Mesendoderm (in vitro differentiated cells): ENCODE data around the gene OR52W1.

ENCODE experiments used
- DNase-seq: peaks from one replicate; pipeline ENCODE4 v3.0.0; 2013
- H2AK5ac ChIP-seq: 2 replicates; pipeline ENCODE4 v1.6.1; 2013; ENCODE audit warnings: low read length, inconsistent platforms
- H2BK120ac ChIP-seq: 2 replicates; pipeline ENCODE4 v1.6.1; 2013; ENCODE audit warnings: low read depth, mild to moderate bottlenecking, low read length, moderate library complexity, mixed read lengths
- H2BK15ac ChIP-seq: replicated peaks from 2 replicates; pipeline ENCODE4 v1.6.1; 2013; ENCODE audit warnings: low read depth, mild to moderate bottlenecking, moderate library complexity
- H2BK5ac ChIP-seq: 2 replicates; pipeline ENCODE4 v1.6.1; 2013; ENCODE audit warnings: low read length, inconsistent platforms
- H3K18ac ChIP-seq: 2 replicates; pipeline ENCODE4 v1.6.1; 2013; ENCODE audit warnings: mild to moderate bottlenecking, low read length, mixed read lengths
- H3K23ac ChIP-seq: one replicate; pipeline ENCODE4 v1.6.1; 2013; ENCODE audit warnings: low read length
- H3K27ac ChIP-seq: 2 replicates; pipeline ENCODE4 v1.5.1; 2013; ENCODE audit warnings: low read depth, mild to moderate bottlenecking, inconsistent platforms, low read length, moderate library complexity
- H3K27me3 ChIP-seq: 2 replicates; pipeline ENCODE4 v1.6.1; 2013; ENCODE audit warnings: low read length, control low read depth, mild to moderate bottlenecking, inconsistent platforms; ENCODE audit not compliant: insufficient read depth, poor library complexity
- H3K36me3 ChIP-seq: 2 replicates; pipeline ENCODE4 v1.6.1; 2013; ENCODE audit warnings: low read length, inconsistent platforms; ENCODE audit not compliant: control insufficient read depth, insufficient read depth
- H3K4ac ChIP-seq: one replicate; pipeline ENCODE4 v1.6.1; 2013; ENCODE audit warnings: low read depth, mild to moderate bottlenecking, low read length, moderate library complexity
- H3K4me1 ChIP-seq: 2 replicates; pipeline ENCODE4 v1.6.1; 2013; ENCODE audit warnings: low read depth, low read length, inconsistent platforms; ENCODE audit not compliant: control insufficient read depth
- H3K4me2 ChIP-seq: 2 replicates; pipeline ENCODE4 v1.6.1; 2013; ENCODE audit warnings: low read length
- H3K4me3 ChIP-seq: 2 replicates; pipeline ENCODE4 v1.5.1; 2013; ENCODE audit warnings: mild to moderate bottlenecking, low read length
- H3K56ac ChIP-seq: one replicate; pipeline ENCODE4 v1.6.1; 2013; ENCODE audit warnings: low read length
- H3K79me1 ChIP-seq: 2 replicates; pipeline ENCODE4 v1.6.1; 2013; ENCODE audit warnings: low read length, inconsistent platforms
- H3K79me2 ChIP-seq: 2 replicates; pipeline ENCODE4 v1.6.1; 2013; ENCODE audit warnings: mild to moderate bottlenecking, low read length; ENCODE audit not compliant: control insufficient read depth, insufficient read depth
- H3K9ac ChIP-seq: 2 replicates; pipeline ENCODE4 v1.6.1; 2013; ENCODE audit warnings: low read length, inconsistent platforms
- H4K5ac ChIP-seq: one replicate; pipeline ENCODE4 v1.6.1; 2013; ENCODE audit warnings: low read length
- H4K8ac ChIP-seq: one replicate; pipeline ENCODE4 v1.6.1; 2013; ENCODE audit warnings: low read depth, mild to moderate bottlenecking, control low read depth, low read length, moderate library complexity
- WGBS: extraction: QIAGEN DNeasy Blood & Tissue Kit; methylation state at CpG from one replicate; pipeline ENCODE4 v1.1.7; 2013; ENCODE audit warnings: low lambda C conversion rate, missing lambda C conversion rate; ENCODE audit not compliant: insufficient coverage; ENCODE audit errors: extremely low coverage; 5-methylcytosine and 5-hydroxymethylcytosine counted together

OR52W1 gene

DNA sequence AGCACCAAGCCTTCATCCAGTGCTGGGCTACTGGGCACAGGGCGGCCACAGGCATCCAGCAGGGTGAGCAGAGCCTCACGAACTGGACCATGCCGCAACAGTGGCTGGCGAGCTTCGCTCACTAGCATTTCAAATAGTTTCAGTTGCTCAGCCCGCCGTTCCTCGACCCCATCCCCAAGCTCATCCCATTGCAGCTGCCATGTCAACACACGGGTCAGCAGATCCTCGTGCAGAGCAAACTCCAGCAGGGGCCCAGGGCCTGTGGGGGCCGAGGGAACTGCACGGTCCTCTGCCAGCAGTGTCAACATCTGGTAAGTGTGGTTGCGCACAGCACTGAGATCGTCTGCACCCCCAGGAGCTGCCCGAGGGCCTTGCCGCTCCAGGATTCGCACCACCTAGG is 24.8 kb downstream of the OR52W1 start:
- no peak overlapping the region for H4K8ac ChIP-seq
- no peak overlapping the region for H2BK15ac ChIP-seq
- H2BK5ac ChIP-seq = no peak overlapping the region
- no peak overlapping the region for H3K56ac ChIP-seq
- no peak overlapping the region for H3K23ac ChIP-seq
- peaks cover 8% of the 10 kb centered on the region for H3K4me1 ChIP-seq
- no peak overlapping the region for H2AK5ac ChIP-seq
- no peak overlapping the region for H4K5ac ChIP-seq
- H3K27me3 ChIP-seq = no peaks in the 10 kb centered on the region
- peaks cover 3% of the 10 kb centered on the region for H3K79me2 ChIP-seq
- H2BK120ac ChIP-seq = no peak overlapping the region
- H3K36me3 ChIP-seq = no peaks in the 10 kb centered on the region
- peaks cover 7% of the 10 kb centered on the region for H3K79me1 ChIP-seq
- H3K4me3 ChIP-seq = no peak overlapping the region
- H3K27ac ChIP-seq = no peak overlapping the region
- H3K4me2 ChIP-seq = no peak overlapping the region
- DNase-seq = no peak
- WGBS = no CpG with 5 or more reads among the region's 17 CpGs
- H3K9ac ChIP-seq = no peak overlapping the region
- H3K4ac ChIP-seq = no peak overlapping the region
- H3K18ac ChIP-seq = no peak overlapping the region

DNA sequence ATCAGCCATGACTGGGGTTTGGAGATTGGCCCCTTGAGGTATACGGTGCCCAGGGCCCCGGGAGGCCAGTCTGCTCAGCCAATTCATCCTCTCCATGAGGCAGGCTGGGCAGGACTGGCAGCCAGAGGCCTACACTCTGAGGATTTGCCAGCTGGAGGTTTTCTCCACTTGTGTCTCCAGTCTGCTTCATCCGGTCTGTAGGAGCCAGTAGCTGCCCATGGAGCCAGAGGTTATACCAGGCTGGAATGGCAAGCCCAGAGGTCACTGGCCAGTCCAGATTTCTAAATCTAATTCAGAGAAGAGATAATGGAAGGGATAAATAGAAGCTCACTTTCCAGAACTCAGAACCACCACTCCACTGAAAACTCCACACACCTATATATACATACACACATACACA is 25.4 kb downstream of the OR52W1 start:
- Histone ChIP-seq H3K56ac (no peak overlapping the region), H3K36me3 (no peaks in the 10 kb centered on the region), H2AK5ac (no peak overlapping the region), H3K9ac (no peak overlapping the region), H3K4ac (no peak overlapping the region), H3K4me1 (peaks cover 6% of the 10 kb centered on the region), H3K79me1 (peaks cover 9% of the 10 kb centered on the region), H2BK120ac (no peak overlapping the region), H3K27me3 (no peaks in the 10 kb centered on the region), H4K8ac (no peak overlapping the region), H3K18ac (no peak overlapping the region), H3K23ac (no peak overlapping the region), H3K4me3 (no peak overlapping the region), H3K79me2 (peaks cover 3% of the 10 kb centered on the region), H2BK15ac (no peak overlapping the region), H4K5ac (no peak overlapping the region), H3K4me2 (no peak overlapping the region), H3K27ac (no peak overlapping the region), H2BK5ac (no peak overlapping the region)
- DNase-seq = no peak
- no CpG with 5 or more reads among the region's 3 CpGs for WGBS

DNA sequence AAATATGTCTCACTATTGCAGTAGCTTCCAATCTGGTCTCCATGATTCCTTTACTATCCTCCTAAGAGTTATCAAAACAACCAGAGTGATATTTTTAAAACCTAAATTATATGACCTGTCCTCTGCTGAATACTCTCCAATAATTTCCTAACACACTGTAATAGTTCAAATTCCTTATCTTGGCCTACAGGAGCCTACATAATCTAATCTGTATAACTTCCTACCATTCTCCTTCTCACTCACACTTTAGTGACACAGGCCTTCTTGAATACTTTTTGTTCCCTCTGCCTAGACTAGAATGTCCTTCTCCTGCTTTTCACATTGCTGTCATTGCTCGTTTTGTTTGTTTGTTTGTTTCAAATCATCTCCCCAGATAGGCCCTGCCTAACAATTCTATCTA is 26.0 kb downstream of the OR52W1 start:
- Histone ChIP-seq H3K36me3 (no peaks in the 10 kb centered on the region), H2AK5ac (no peak overlapping the region), H4K5ac (no peak overlapping the region), H3K79me1 (peaks cover 11% of the 10 kb centered on the region), H3K27me3 (no peaks in the 10 kb centered on the region), H3K4me1 (peaks cover 3% of the 10 kb centered on the region), H3K4me2 (no peak overlapping the region), H3K4me3 (no peak overlapping the region), H3K4ac (no peak overlapping the region), H2BK120ac (no peak overlapping the region), H2BK5ac (no peak overlapping the region), H3K79me2 (peaks cover 5% of the 10 kb centered on the region), H3K27ac (no peak overlapping the region), H2BK15ac (no peak overlapping the region), H3K18ac (no peak overlapping the region), H4K8ac (no peak overlapping the region), H3K56ac (no peak overlapping the region), H3K9ac (no peak overlapping the region), H3K23ac (no peak overlapping the region)
- peak; percentile 40 for DNase-seq
- no CpG with 5 or more reads among the region's 1 CpG for WGBS

DNA sequence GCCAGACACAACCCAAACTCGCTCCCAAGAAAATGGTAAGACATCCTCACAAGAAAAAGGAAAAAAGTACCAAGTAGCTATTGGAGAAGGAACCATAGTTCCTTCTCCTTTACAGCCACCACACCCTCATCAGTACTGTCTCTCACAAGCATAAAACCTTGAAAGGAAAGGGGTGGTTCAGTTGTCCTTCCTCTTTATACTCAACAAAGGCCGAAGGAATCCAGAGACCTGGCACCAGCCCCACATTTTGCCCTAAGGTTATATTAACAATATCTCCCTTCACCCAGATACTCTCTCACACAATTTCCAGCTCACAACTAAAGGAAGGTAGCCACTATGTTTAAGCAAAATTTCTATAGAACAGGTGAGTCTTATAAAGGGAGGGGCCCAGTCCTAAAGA is 26.9 kb downstream of the OR52W1 start:
- Histone ChIP-seq H3K4me1 (peaks cover 2% of the 10 kb centered on the region), H3K18ac (no peak overlapping the region), H3K79me1 (peaks cover 15% of the 10 kb centered on the region), H4K8ac (no peak overlapping the region), H3K56ac (no peak overlapping the region), H3K23ac (no peak overlapping the region), H3K79me2 (peaks cover 7% of the 10 kb centered on the region), H2AK5ac (no peak overlapping the region), H2BK5ac (no peak overlapping the region), H3K4ac (no peak overlapping the region), H3K9ac (no peak overlapping the region), H3K27me3 (no peaks in the 10 kb centered on the region), H3K27ac (no peak overlapping the region), H2BK15ac (no peak overlapping the region), H3K4me2 (no peak overlapping the region), H3K36me3 (no peaks in the 10 kb centered on the region), H2BK120ac (no peak overlapping the region), H4K5ac (no peak overlapping the region), H3K4me3 (no peak overlapping the region)
- WGBS = no CpG with 5 or more reads among the region's 2 CpGs
- no peak for DNase-seq

DNA sequence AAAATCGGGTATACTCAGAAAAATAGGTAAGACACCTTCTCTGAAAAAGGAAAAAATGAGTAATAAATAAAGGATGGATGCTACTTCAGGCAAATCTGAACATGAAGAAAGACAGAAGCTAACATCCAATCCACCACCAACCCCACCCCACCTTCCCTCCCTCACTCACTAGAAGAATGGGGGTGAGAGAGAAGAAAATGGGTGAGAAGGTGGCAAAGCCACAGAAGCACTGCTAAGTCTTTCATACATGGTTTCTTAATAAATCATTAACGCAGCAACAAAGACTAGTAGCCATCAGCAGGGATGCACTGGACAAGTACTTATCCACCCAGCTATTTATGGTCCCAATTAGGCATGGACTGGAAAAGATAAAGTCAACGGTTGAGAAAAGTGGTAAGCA is 29.5 kb downstream of the OR52W1 start:
- no CpG with 5 or more reads among the region's 3 CpGs for WGBS
- Histone ChIP-seq H2AK5ac (no peak overlapping the region), H3K23ac (no peak overlapping the region), H3K79me2 (peaks cover 12% of the 10 kb centered on the region), H2BK5ac (no peak overlapping the region), H4K8ac (no peak overlapping the region), H3K4me3 (no peak overlapping the region), H2BK15ac (no peak overlapping the region), H3K9ac (no peak overlapping the region), H3K4me1 (peaks cover 4% of the 10 kb centered on the region), H3K4me2 (no peak overlapping the region), H3K4ac (no peak overlapping the region), H3K79me1 (peaks cover 20% of the 10 kb centered on the region), H2BK120ac (no peak overlapping the region), H4K5ac (no peak overlapping the region), H3K27ac (no peak overlapping the region), H3K27me3 (no peaks in the 10 kb centered on the region), H3K18ac (no peak overlapping the region), H3K56ac (no peak overlapping the region), H3K36me3 (no peaks in the 10 kb centered on the region)
- no peak for DNase-seq

DNA sequence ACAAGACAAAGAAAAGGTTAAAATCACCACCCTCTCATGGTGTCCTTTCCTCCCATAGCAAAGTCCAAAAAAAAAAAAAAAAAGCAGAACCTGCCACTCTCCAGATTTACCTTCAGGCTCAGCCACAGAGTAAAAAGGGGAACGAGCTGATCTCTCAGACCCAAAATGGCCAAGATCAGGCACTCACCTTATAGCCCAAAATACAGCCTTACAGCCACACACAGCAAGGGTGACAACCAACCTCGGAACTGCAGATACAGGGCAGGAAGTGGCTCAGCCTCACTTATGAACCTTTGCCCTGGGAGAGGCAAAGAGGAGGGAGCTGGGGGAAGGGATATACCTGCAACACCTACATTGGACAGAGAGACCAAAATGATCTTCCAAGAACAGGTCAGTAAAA is 30.9 kb downstream of the OR52W1 start:
- Histone ChIP-seq H3K79me1 (peaks cover 24% of the 10 kb centered on the region), H3K4me2 (no peak overlapping the region), H3K27ac (no peak overlapping the region), H2AK5ac (no peak overlapping the region), H2BK120ac (no peak overlapping the region), H2BK5ac (no peak overlapping the region), H3K4me3 (no peak overlapping the region), H4K8ac (no peak overlapping the region), H3K36me3 (no peaks in the 10 kb centered on the region), H2BK15ac (no peak overlapping the region), H3K4me1 (peaks cover 7% of the 10 kb centered on the region), H4K5ac (no peak overlapping the region), H3K4ac (no peak overlapping the region), H3K23ac (no peak overlapping the region), H3K79me2 (peaks cover 17% of the 10 kb centered on the region), H3K18ac (no peak overlapping the region), H3K27me3 (no peaks in the 10 kb centered on the region), H3K56ac (no peak overlapping the region), H3K9ac (no peak overlapping the region)
- DNase-seq = no peak
- no CpG with 5 or more reads among the region's 2 CpGs for WGBS
